Measurements from ENCODE around the gene AMACR. TPM values are rescaled to one million over a fixed set of nuclear protein-coding genes. Genes with fewer than 3 reads are reported as not detected.

The AMACR gene
- total and polyA plus RNA-seq, 2 of the 13 experiments (the other 11 are each of a cell fraction or from before 2014, with no cell fraction given) = 8.9 to 19.7 TPM

GRCh38 chr5:34017254-34017653, 9.4 kb upstream of the AMACR start:
- no peak overlapping the region for H3K9ac ChIP-seq (ENCODE audit: insufficient read depth, low read depth, low read length)
- in situ Hi-C loops (cut with HindIII; ENCODE audit: extremely low pct_ligation_motif_present, low pct_unique_long_range_greater_than_20kb) = no loop called here
- TF ChIP-seq BCL6 (CRISPR knock-in tag; IDR thresholded peaks at IDR 0.05) (no peak), ZNF224 (CRISPR knock-in tag; IDR thresholded peaks at IDR 0.05) (no peak), ZZZ3 (CRISPR knock-in tag; IDR thresholded peaks at IDR 0.05; ENCODE audit: borderline replicate concordance) (no peak), UBTF (CRISPR knock-in tag; IDR thresholded peaks at IDR 0.05) (no peak), HOXD1 (CRISPR knock-in tag; IDR thresholded peaks at IDR 0.05) (no peak), ZNF773 (CRISPR knock-in tag; IDR thresholded peaks at IDR 0.05; ENCODE audit: borderline replicate concordance) (no peak), POLR2A (IDR thresholded peaks at IDR 0.05; ENCODE audit: insufficient read depth in 1 of 2, low read depth in 2 of 2, low read length in 2 of 2) (no peak), ZNF143 (CRISPR knock-in tag; IDR thresholded peaks at IDR 0.05) (no peak), ZNF766 (CRISPR knock-in tag; IDR thresholded peaks at IDR 0.05; ENCODE audit: borderline replicate concordance) (no peak), RCOR2 (CRISPR knock-in tag; IDR thresholded peaks at IDR 0.05) (no peak), CENPBD1 (CRISPR knock-in tag; IDR thresholded peaks at IDR 0.05; ENCODE audit: borderline replicate concordance, low read depth) (no peak), ZNF280D (CRISPR knock-in tag; IDR thresholded peaks at IDR 0.05) (no peak), GMEB1 (CRISPR knock-in tag; IDR thresholded peaks at IDR 0.05; ENCODE audit: borderline replicate concordance) (no peak), TFE3 (CRISPR knock-in tag; IDR thresholded peaks at IDR 0.05) (no peak), RXRA (CRISPR knock-in tag; IDR thresholded peaks at IDR 0.05) (no peak), ONECUT2 (CRISPR knock-in tag; IDR thresholded peaks at IDR 0.05) (no peak)

More at GRCh38 chr5:34017254-34017653, 9.4 kb upstream of the AMACR start:
- DNase-seq (ENCODE audit: low spot score) = no peak
- H3K4me1 ChIP-seq (ENCODE audit: insufficient read depth, low read length) = peaks cover 10% of the 10 kb centered on the region
- 50% methylated on average over 2 of the region's 2 CpGs for WGBS (ENCODE audit: low lambda C conversion rate)
- no TSS peak for BruUV-seq (replicated peaks)
- ATAC-seq = no peak
- ChIA-PET POLR2A (interaction anchor here (0.8 to 3.1 kb wide), 2 partner anchors 9 to 18 kb away, joined by 5 to 14 read pairs; partner anchors contain the start of gene AMACR), CTCF (ENCODE audit: low intra/inter-chr PET ratio, low total read pairs) (no interaction called here)
- no peak for FAIRE-seq
- no peak overlapping the region for H2AFZ ChIP-seq (ENCODE audit: low read length)
- H3K79me2 ChIP-seq (ENCODE audit: insufficient read depth, low read length) = no peaks in the 10 kb centered on the region
- H3K36me3 ChIP-seq (replicated peaks in 1 of 2; ENCODE audit: control insufficient read depth in 1 of 2, insufficient read depth in 2 of 2, low read length in 2 of 2) = no peaks in the 10 kb centered on the region; a peak in 1 of 5 replicates
- intact Hi-C loops (cut with micrococcal nuclease; ENCODE audit: unreplicated experiment) = no loop called here
- H3K9me3 ChIP-seq (ENCODE audit: low read length) = no peaks in the 10 kb centered on the region
- no peaks in the 10 kb centered on the region for H3K27me3 ChIP-seq (ENCODE audit: control insufficient read depth in 1 of 2, insufficient read depth in 2 of 2, low read length in 2 of 2)
- no peak overlapping the region for H3K27ac ChIP-seq (ENCODE audit: extremely low read length, insufficient read depth, low read length)
- no peak overlapping the region; a peak in 1 of 6 replicates for H3K4me3 ChIP-seq (replicated peaks in 1 of 3; ENCODE audit: insufficient read depth in 1 of 3, low read depth in 2 of 3, low read length in 3 of 3)
- H4K20me1 ChIP-seq (ENCODE audit: insufficient read depth, low read length) = no peaks in the 10 kb centered on the region
- no peak overlapping the region for H3K4me2 ChIP-seq (ENCODE audit: low read depth, low read length)
